ENCODE measurements around the gene PANK1. TPM values are rescaled to one million over a fixed set of nuclear protein-coding genes. Genes with fewer than 3 reads are reported as not detected.

Gene PANK1
- total RNA-seq, 1 experiment from 2014 or later = 33.2 TPM

GRCh38 chr10:89651916-89652573 lies 7.0 kb upstream of the PANK1 start:
- H3K4me1 ChIP-seq (ENCODE audit: insufficient read depth, low read length) = no peaks in the 10 kb centered on the region; the same call in 1 of the 2 replicates
- Mint-ChIP-seq H3K27ac (no peak overlapping the region), H3K36me3 (ENCODE audit: insufficient read depth in 1 of 3, low read depth in 3 of 3) (peaks cover 25 to 34% (median 26%) of the 10 kb centered on the region in 3 experiments), H3K27me3 (ENCODE audit: low read depth) (no peaks in the 10 kb centered on the region), H3K4me3 (no peak overlapping the region), H3K4me1 (peaks cover 27 to 41% of the 10 kb centered on the region in 2 experiments), H3K9me3 (peaks cover 18 to 25% of the 10 kb centered on the region in 2 experiments; a peak in 4 of 5 replicates)
- H2BK120ac ChIP-seq (ENCODE audit: low read depth, low read length, poor library complexity, severe bottlenecking) = no peak overlapping the region
- no peak overlapping the region for H3K4ac ChIP-seq (ENCODE audit: low read depth, low read length)
- H3K18ac ChIP-seq (ENCODE audit: insufficient read length, low read depth, low read length) = no peak overlapping the region
- no peaks in the 10 kb centered on the region for H4K20me1 ChIP-seq (ENCODE audit: control insufficient read depth, insufficient read depth, insufficient read length)
- no peaks in the 10 kb centered on the region for H3K79me2 ChIP-seq (ENCODE audit: insufficient read depth, low read length)
- H2AFZ ChIP-seq (ENCODE audit: low read length) = no peak overlapping the region
- peaks cover 9% of the 10 kb centered on the region for H3K9me3 ChIP-seq (ENCODE audit: control insufficient read depth, low read depth, low read length)
- H2BK20ac ChIP-seq (ENCODE audit: low read depth, low read length, poor library complexity, severe bottlenecking) = no peak overlapping the region
- no peak overlapping the region for H2BK5ac ChIP-seq (ENCODE audit: insufficient read length, low read length)
- no peak overlapping the region for H2BK12ac ChIP-seq (ENCODE audit: insufficient read length, low read depth, low read length)
- H3K23me2 ChIP-seq (ENCODE audit: insufficient read length, low read depth, low read length, poor library complexity, severe bottlenecking) = no peaks in the 10 kb centered on the region
- no peak overlapping the region for H4K8ac ChIP-seq (replicated peaks; ENCODE audit: insufficient read length, low read depth, low read length)
- peak overlapping the region; percentile 36 for H2AK5ac ChIP-seq (ENCODE audit: insufficient read length, low read length)
- H4K91ac ChIP-seq (ENCODE audit: insufficient read length, low read depth, low read length) = no peak overlapping the region
- no peak overlapping the region for H3K4me2 ChIP-seq (ENCODE audit: insufficient read depth, insufficient read length, low read length)
- H3K56ac ChIP-seq (ENCODE audit: insufficient read length, low read depth, low read length) = no peak overlapping the region
- no peaks in the 10 kb centered on the region for H3K79me1 ChIP-seq (ENCODE audit: insufficient read depth, low read depth, low read length, poor library complexity, severe bottlenecking)
- H2BK15ac ChIP-seq (ENCODE audit: low read depth, low read length) = no peak overlapping the region
- H3K27ac ChIP-seq (ENCODE audit: insufficient read length, low read depth, low read length) = no peak overlapping the region
- no peak overlapping the region for H3T11ph ChIP-seq (ENCODE audit: low read length)
- no peak for DNase-seq
- no peak overlapping the region for H3K9ac ChIP-seq (ENCODE audit: extremely low read depth, insufficient read length, low read length)
- no peak overlapping the region for H3K14ac ChIP-seq (ENCODE audit: insufficient read depth, low read length)
- H3K27me3 ChIP-seq (ENCODE audit: insufficient read depth, low read length) = no peaks in the 10 kb centered on the region; the same call in 1 of the 2 replicates
- no peak overlapping the region for H3K23ac ChIP-seq (ENCODE audit: insufficient read length, low read depth, low read length)
- no peak for TF ChIP-seq CTCF (conservative IDR thresholded peaks at IDR 0.05)
- H4K5ac ChIP-seq (ENCODE audit: insufficient read length, low read depth, low read length) = no peak overlapping the region
- no CpG with 5 or more reads among the region's 3 CpGs for WGBS (ENCODE audit: extremely low coverage, insufficient read length, low lambda C conversion rate)

Measured in H9 (cell line).